HepG2 (cell line): Measurements from ENCODE around the gene C1orf50. TPM values are rescaled to one million over a fixed set of nuclear protein-coding genes. Genes with fewer than 3 reads are reported as not detected.

Experiments used
- ATF5 ChIP-seq: sonication (generic); formaldehyde crosslinking; IDR thresholded peaks from 2 replicates; pipeline ENCODE4 v1.4.0; 2020; ENCODE audit warnings: mild to moderate bottlenecking, low read depth, missing genetic modification reagents
- DNMT1 ChIP-seq: sonication (generic); formaldehyde crosslinking; IDR thresholded peaks from 2 replicates; pipeline ENCODE4 v1.5.1; 2020; ENCODE audit warnings: mild to moderate bottlenecking, missing genetic modification reagents
- ELF1 ChIP-seq: sonication (generic); formaldehyde crosslinking; IDR thresholded peaks from 2 replicates; pipeline ENCODE4 v1.4.0; 2020; ENCODE audit warnings: missing genetic modification reagents
- MIER2 ChIP-seq: IDR thresholded peaks from 2 replicates; pipeline ENCODE4 v1.6.1; 2016; ENCODE audit warnings: missing biosample characterization, missing genetic modification reagents
- MYC ChIP-seq: sonication (generic); formaldehyde crosslinking; IDR thresholded peaks from 2 replicates; pipeline ENCODE4 v1.9.0; 2021; ENCODE audit warnings: missing genetic modification reagents, borderline replicate concordance
- PRDM15 ChIP-seq: sonication (generic); formaldehyde crosslinking; IDR thresholded peaks from 2 replicates; pipeline ENCODE4 v1.4.0; 2020; ENCODE audit warnings: missing genetic modification reagents
- RFX3 ChIP-seq: IDR thresholded peaks from 2 replicates; pipeline ENCODE4 v1.6.1; 2016; ENCODE audit warnings: missing biosample characterization, missing genetic modification reagents
- TAF1 ChIP-seq: sonication (generic); formaldehyde crosslinking; IDR thresholded peaks from 2 replicates; pipeline ENCODE4 v1.4.0; 2020; ENCODE audit warnings: missing genetic modification reagents
- THAP9 ChIP-seq: sonication (generic); formaldehyde crosslinking; IDR thresholded peaks from 2 replicates; pipeline ENCODE4; 2020; ENCODE audit warnings: missing genetic modification reagents, mild to moderate bottlenecking, borderline replicate concordance
- ZBTB42 ChIP-seq: sonication (generic); formaldehyde crosslinking; IDR thresholded peaks from 2 replicates; pipeline ENCODE4 v1.5.0; 2020; ENCODE audit warnings: mild to moderate bottlenecking, missing genetic modification reagents
- ZBTB7A ChIP-seq: sonication (generic); formaldehyde crosslinking; IDR thresholded peaks from 2 replicates; pipeline ENCODE4 v1.8.0; 2022; ENCODE audit warnings: mild to moderate bottlenecking, missing genetic modification reagents
- ZFP91 ChIP-seq: sonication (generic); formaldehyde crosslinking; IDR thresholded peaks from 2 replicates; pipeline ENCODE4 v1.9.0; 2022; ENCODE audit warnings: missing genetic modification reagents, mild to moderate bottlenecking, borderline replicate concordance
- ZNF253 ChIP-seq: sonication (generic); formaldehyde crosslinking; IDR thresholded peaks from 2 replicates; pipeline ENCODE4 v1.8.0; 2022; ENCODE audit warnings: mild to moderate bottlenecking, missing genetic modification reagents, borderline replicate concordance
- ZNF350 ChIP-seq: sonication (generic); formaldehyde crosslinking; IDR thresholded peaks from 2 replicates; pipeline ENCODE4 v1.4.0; 2020; ENCODE audit warnings: mild to moderate bottlenecking, low read depth, missing genetic modification reagents, borderline replicate concordance
- ZNF572 ChIP-seq: sonication (generic); formaldehyde crosslinking; IDR thresholded peaks from 2 replicates; pipeline ENCODE4 v1.5.1; 2020; ENCODE audit warnings: mild to moderate bottlenecking, missing genetic modification reagents
- ZNF816 ChIP-seq: sonication (generic); formaldehyde crosslinking; IDR thresholded peaks from 2 replicates; pipeline ENCODE4 v1.8.0; 2022; ENCODE audit warnings: missing genetic modification reagents, mild to moderate bottlenecking, borderline replicate concordance
- ZNF839 ChIP-seq: sonication (generic); formaldehyde crosslinking; IDR thresholded peaks from 2 replicates; pipeline ENCODE4 v1.4.0; 2020; ENCODE audit warnings: missing genetic modification reagents, mild to moderate bottlenecking, borderline replicate concordance
- polyA plus RNA-seq, 8 experiments: library from polyadenylated mRNA; depleted of rRNA in 3 of 8; stranded (reverse) in 7 of 8; unstranded in 1 of 8; fragments of >200 nt; fragmentation: Illumina TruSeq in 4 of 8; extraction: Trizol in 4 of 8; gene quantifications; 2 replicates each; pipeline versions ENCODE4 v1.2.1 to v1.2.3, GENCODE V29; 2011 to 2016; ENCODE audit warnings: low read depth in 4 of 8, missing spikeins in 1 of 8, mixed read lengths in 1 of 8; ENCODE audit not compliant: insufficient read depth in 1 of 8
- total RNA-seq, 5 experiments: library from RNA; depleted of rRNA; stranded (reverse); fragments of >200 nt; fragmentation: Illumina TruSeq; extraction: Trizol; gene quantifications; 2 replicates each; pipeline ENCODE4 v1.2.3, GENCODE V29; 2016; ENCODE audit warnings: low read depth in 1 of 5

Gene C1orf50
- total and polyA plus RNA-seq, 2 of the 13 experiments (the other 11 are each of a cell fraction or from before 2014, with no cell fraction given) = 4.3 to 4.8 TPM

- TF ChIP-seq ZBTB7A (CRISPR knock-in tag) (peak; percentile 50; the same call in 1 of the 2 replicates), ATF5 (CRISPR knock-in tag) (peak; percentile 35; the same call in 1 of the 2 replicates), ELF1 (peak; percentile 89), DNMT1 (no peak), PRDM15 (CRISPR knock-in tag) (peak; percentile 67), ZNF816 (0 out of 2 replicates have a peak, but pooled peaks have one; percentile 73), ZNF572 (CRISPR knock-in tag) (0 out of 2 replicates have a peak, but pooled peaks have one; percentile 89), ZNF350 (CRISPR knock-in tag) (peak; percentile 87; the same call in 1 of the 2 replicates), ZNF839 (0 out of 2 replicates have a peak, but pooled peaks have one; percentile 53), ZFP91 (CRISPR knock-in tag) (peak; percentile 76), ZNF253 (no peak), THAP9 (CRISPR knock-in tag) (peak; percentile 86; the same call in 1 of the 2 replicates), MYC (peak; percentile 69), TAF1 (CRISPR knock-in tag) (peak; percentile 88), ZBTB42 (CRISPR knock-in tag) (peak; percentile 85; the same call in 1 of the 2 replicates), RFX3 (no peak), MIER2 (CRISPR knock-in tag) (no peak)
These were observed at the start of gene C1orf50, which contains the start of gene P3H1 (continued) for GRCh38 chr1:42766741-42767509.
